HepG2 (cell line): ENCODE results near the gene NF2. TPM values are rescaled to one million over a fixed set of nuclear protein-coding genes. Genes with fewer than 3 reads are reported as not detected.

Source experiments
- IKZF4 ChIP-seq: sonication (generic); formaldehyde crosslinking; IDR thresholded peaks from 2 replicates; pipeline ENCODE4 v1.5.1; 2020; ENCODE audit warnings: borderline replicate concordance, mild to moderate bottlenecking, low read depth, missing genetic modification reagents; ENCODE audit errors: not compliant biosample characterization
- MED13 ChIP-seq: sonication (generic); formaldehyde crosslinking; IDR thresholded peaks from 2 replicates; pipeline ENCODE4 v1.5.0; 2020; ENCODE audit warnings: missing genetic modification reagents
- MXD4 ChIP-seq: IDR thresholded peaks from 2 replicates; pipeline ENCODE4 v1.6.1; 2016; ENCODE audit warnings: mild to moderate bottlenecking, missing biosample characterization, missing genetic modification reagents
- NR3C1 ChIP-seq: sonication (generic); formaldehyde crosslinking; IDR thresholded peaks from 2 replicates; pipeline ENCODE4 v1.4.0; 2020; ENCODE audit warnings: missing genetic modification reagents
- RXRA ChIP-seq: sonication (generic); formaldehyde crosslinking; IDR thresholded peaks from 2 replicates; pipeline ENCODE4 v1.5.1; 2020; ENCODE audit warnings: missing genetic modification reagents
- SMAD1 ChIP-seq: sonication (generic); formaldehyde crosslinking; IDR thresholded peaks from 2 replicates; pipeline ENCODE4 v1.4.0; 2020; ENCODE audit warnings: missing genetic modification reagents, low read depth, mild to moderate bottlenecking, borderline replicate concordance
- SNRNP70 ChIP-seq: fragments of 200-400 bp; formaldehyde crosslinking; IDR thresholded peaks from 2 replicates; pipeline ENCODE4 v1.6.1; 2017; ENCODE audit warnings: mild to moderate bottlenecking, low read depth, low read length, moderate library complexity
- SYNCRIP ChIP-seq: fragments of 200-400 bp; formaldehyde crosslinking; IDR thresholded peaks from 2 replicates; pipeline ENCODE4 v1.6.1; 2018; ENCODE audit warnings: mild to moderate bottlenecking, low read depth, low read length; ENCODE audit not compliant: insufficient read depth
- TCF7L2 ChIP-seq: IDR thresholded peaks from 2 replicates; pipeline ENCODE4 v1.6.1; 2011; ENCODE audit warnings: mild to moderate bottlenecking, low read depth, low read length, moderate library complexity
- ZNF230 ChIP-seq: sonication (generic); formaldehyde crosslinking; IDR thresholded peaks from 2 replicates; pipeline ENCODE4 v1.4.0; 2020; ENCODE audit warnings: mild to moderate bottlenecking, missing genetic modification reagents
- ZNF263 ChIP-seq: sonication (generic); formaldehyde crosslinking; IDR thresholded peaks from 2 replicates; pipeline ENCODE4 v1.4.0; 2020; ENCODE audit warnings: missing genetic modification reagents
- ZNF616 ChIP-seq: sonication (generic); formaldehyde crosslinking; IDR thresholded peaks from 2 replicates; pipeline ENCODE4 v1.5.0; 2020; ENCODE audit warnings: low read depth, mild to moderate bottlenecking, missing genetic modification reagents
- ZNF629 ChIP-seq: sonication (generic); formaldehyde crosslinking; conservative IDR thresholded peaks from 2 replicates; pipeline ENCODE4 v1.5.0; 2020; ENCODE audit warnings: missing genetic modification reagents
- polyA plus RNA-seq, 8 experiments: library from polyadenylated mRNA; depleted of rRNA in 3 of 8; stranded (reverse) in 7 of 8; unstranded in 1 of 8; fragments of >200 nt; fragmentation: Illumina TruSeq in 4 of 8; extraction: Trizol in 4 of 8; gene quantifications; 2 replicates each; pipeline versions ENCODE4 v1.2.1 to v1.2.3, GENCODE V29; 2011 to 2016; ENCODE audit warnings: low read depth in 4 of 8, missing spikeins in 1 of 8, mixed read lengths in 1 of 8; ENCODE audit not compliant: insufficient read depth in 1 of 8
- total RNA-seq, 5 experiments: library from RNA; depleted of rRNA; stranded (reverse); fragments of >200 nt; fragmentation: Illumina TruSeq; extraction: Trizol; gene quantifications; 2 replicates each; pipeline ENCODE4 v1.2.3, GENCODE V29; 2016; ENCODE audit warnings: low read depth in 1 of 5
- TF ChIP-seq, protein P1 (sequence below): sonication (generic); formaldehyde crosslinking; IDR thresholded peaks from 2 replicates; pipeline ENCODE4 v1.5.0; 2020; ENCODE audit warnings: mild to moderate bottlenecking, missing genetic modification reagents, borderline replicate concordance
- TF ChIP-seq, protein P2 (sequence below): sonication (generic); formaldehyde crosslinking; IDR thresholded peaks from 2 replicates; pipeline ENCODE4 v1.5.1; 2020; ENCODE audit warnings: missing genetic modification reagents, mild to moderate bottlenecking, borderline replicate concordance
- TF ChIP-seq, protein P3 (sequence below): sonication (generic); formaldehyde crosslinking; IDR thresholded peaks from 2 replicates; pipeline ENCODE4 v1.8.1; 2023; ENCODE audit warnings: mild to moderate bottlenecking, missing genetic modification reagents
- TF ChIP-seq, protein P4 (sequence below): sonication (generic); formaldehyde crosslinking; IDR thresholded peaks from 2 replicates; pipeline ENCODE4 v1.4.0; 2020; ENCODE audit warnings: mild to moderate bottlenecking, low read depth, missing genetic modification reagents

NF2 gene
- total and polyA plus RNA-seq, 2 of the 13 experiments (the other 11 are each of a cell fraction or from before 2014, with no cell fraction given), result 9.3 to 33.3 TPM

DNA sequence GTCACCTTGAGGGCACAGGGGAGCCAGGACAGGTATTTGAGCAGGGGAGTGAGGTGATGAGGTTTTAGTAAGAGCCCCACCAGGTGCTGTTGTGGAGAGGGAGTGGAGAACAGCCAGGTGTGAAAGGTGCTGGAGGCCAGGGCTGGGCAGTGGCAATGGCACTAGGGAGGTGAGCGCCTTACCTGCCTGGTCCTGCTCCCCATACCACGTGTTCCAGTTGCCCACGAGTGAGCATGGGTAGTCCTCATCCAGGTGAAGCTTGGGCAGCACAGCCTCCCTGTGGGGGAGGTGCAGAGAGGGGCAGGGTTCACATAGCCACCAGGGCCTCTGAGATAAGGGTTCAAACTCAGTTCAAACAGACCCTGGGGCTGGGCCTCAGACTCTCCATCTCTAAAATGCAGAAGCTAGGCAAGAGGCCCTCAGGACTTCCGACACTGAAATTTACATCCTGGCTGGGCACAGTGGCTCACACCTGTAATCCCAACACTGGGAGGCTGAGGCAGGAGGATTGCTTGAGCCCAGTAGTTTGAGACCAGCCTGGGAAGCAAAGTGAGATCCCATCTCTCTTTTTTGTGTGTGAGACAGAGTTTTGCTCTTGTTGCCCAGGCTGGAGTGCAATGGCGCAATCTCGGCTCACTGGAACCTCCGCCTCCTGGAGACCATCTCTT, 34.3 kb upstream of the NF2 start (continued):
- TF ChIP-seq, protein P1, sequence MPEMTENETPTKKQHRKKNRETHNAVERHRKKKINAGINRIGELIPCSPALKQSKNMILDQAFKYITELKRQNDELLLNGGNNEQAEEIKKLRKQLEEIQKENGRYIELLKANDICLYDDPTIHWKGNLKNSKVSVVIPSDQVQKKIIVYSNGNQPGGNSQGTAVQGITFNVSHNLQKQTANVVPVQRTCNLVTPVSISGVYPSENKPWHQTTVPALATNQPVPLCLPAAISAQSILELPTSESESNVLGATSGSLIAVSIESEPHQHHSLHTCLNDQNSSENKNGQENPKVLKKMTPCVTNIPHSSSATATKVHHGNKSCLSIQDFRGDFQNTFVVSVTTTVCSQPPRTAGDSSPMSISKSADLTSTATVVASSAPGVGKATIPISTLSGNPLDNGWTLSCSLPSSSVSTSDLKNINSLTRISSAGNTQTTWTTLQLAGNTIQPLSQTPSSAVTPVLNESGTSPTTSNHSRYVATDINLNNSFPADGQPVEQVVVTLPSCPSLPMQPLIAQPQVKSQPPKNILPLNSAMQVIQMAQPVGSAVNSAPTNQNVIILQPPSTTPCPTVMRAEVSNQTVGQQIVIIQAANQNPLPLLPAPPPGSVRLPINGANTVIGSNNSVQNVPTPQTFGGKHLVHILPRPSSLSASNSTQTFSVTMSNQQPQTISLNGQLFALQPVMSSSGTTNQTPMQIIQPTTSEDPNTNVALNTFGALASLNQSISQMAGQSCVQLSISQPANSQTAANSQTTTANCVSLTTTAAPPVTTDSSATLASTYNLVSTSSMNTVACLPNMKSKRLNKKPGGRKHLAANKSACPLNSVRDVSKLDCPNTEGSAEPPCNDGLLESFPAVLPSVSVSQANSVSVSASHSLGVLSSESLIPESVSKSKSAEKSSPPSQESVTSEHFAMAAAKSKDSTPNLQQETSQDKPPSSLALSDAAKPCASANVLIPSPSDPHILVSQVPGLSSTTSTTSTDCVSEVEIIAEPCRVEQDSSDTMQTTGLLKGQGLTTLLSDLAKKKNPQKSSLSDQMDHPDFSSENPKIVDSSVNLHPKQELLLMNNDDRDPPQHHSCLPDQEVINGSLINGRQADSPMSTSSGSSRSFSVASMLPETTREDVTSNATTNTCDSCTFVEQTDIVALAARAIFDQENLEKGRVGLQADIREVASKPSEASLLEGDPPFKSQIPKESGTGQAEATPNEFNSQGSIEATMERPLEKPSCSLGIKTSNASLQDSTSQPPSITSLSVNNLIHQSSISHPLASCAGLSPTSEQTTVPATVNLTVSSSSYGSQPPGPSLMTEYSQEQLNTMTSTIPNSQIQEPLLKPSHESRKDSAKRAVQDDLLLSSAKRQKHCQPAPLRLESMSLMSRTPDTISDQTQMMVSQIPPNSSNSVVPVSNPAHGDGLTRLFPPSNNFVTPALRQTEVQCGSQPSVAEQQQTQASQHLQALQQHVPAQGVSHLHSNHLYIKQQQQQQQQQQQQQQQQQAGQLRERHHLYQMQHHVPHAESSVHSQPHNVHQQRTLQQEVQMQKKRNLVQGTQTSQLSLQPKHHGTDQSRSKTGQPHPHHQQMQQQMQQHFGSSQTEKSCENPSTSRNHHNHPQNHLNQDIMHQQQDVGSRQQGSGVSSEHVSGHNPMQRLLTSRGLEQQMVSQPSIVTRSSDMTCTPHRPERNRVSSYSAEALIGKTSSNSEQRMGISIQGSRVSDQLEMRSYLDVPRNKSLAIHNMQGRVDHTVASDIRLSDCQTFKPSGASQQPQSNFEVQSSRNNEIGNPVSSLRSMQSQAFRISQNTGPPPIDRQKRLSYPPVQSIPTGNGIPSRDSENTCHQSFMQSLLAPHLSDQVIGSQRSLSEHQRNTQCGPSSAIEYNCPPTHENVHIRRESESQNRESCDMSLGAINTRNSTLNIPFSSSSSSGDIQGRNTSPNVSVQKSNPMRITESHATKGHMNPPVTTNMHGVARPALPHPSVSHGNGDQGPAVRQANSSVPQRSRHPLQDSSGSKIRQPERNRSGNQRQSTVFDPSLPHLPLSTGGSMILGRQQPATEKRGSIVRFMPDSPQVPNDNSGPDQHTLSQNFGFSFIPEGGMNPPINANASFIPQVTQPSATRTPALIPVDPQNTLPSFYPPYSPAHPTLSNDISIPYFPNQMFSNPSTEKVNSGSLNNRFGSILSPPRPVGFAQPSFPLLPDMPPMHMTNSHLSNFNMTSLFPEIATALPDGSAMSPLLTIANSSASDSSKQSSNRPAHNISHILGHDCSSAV, result no peak
- TF ChIP-seq ZNF616 (CRISPR knock-in tag), result peak; percentile 99
- TF ChIP-seq, protein P2, sequence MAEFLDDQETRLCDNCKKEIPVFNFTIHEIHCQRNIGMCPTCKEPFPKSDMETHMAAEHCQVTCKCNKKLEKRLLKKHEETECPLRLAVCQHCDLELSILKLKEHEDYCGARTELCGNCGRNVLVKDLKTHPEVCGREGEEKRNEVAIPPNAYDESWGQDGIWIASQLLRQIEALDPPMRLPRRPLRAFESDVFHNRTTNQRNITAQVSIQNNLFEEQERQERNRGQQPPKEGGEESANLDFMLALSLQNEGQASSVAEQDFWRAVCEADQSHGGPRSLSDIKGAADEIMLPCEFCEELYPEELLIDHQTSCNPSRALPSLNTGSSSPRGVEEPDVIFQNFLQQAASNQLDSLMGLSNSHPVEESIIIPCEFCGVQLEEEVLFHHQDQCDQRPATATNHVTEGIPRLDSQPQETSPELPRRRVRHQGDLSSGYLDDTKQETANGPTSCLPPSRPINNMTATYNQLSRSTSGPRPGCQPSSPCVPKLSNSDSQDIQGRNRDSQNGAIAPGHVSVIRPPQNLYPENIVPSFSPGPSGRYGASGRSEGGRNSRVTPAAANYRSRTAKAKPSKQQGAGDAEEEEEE, result no peak
- TF ChIP-seq, protein P3, sequence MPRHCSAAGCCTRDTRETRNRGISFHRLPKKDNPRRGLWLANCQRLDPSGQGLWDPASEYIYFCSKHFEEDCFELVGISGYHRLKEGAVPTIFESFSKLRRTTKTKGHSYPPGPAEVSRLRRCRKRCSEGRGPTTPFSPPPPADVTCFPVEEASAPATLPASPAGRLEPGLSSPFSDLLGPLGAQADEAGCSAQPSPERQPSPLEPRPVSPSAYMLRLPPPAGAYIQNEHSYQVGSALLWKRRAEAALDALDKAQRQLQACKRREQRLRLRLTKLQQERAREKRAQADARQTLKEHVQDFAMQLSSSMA (CRISPR knock-in tag), result no peak
- TF ChIP-seq MXD4, result no peak
- no peak for TF ChIP-seq MED13 (CRISPR knock-in tag)
- peak; percentile 38; the same call in 1 of the 2 replicates for TF ChIP-seq ZNF629 (CRISPR knock-in tag)
- no peak for TF ChIP-seq SNRNP70
- TF ChIP-seq, protein P4, sequence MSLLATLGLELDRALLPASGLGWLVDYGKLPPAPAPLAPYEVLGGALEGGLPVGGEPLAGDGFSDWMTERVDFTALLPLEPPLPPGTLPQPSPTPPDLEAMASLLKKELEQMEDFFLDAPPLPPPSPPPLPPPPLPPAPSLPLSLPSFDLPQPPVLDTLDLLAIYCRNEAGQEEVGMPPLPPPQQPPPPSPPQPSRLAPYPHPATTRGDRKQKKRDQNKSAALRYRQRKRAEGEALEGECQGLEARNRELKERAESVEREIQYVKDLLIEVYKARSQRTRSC (CRISPR knock-in tag), result no peak
- peak; percentile 96 for TF ChIP-seq RXRA
- TF ChIP-seq NR3C1 (CRISPR knock-in tag), result no peak
- no peak for TF ChIP-seq SMAD1 (CRISPR knock-in tag)
- peak; percentile 90 for TF ChIP-seq ZNF263 (CRISPR knock-in tag)
- TF ChIP-seq IKZF4 (CRISPR knock-in tag), result no peak
- no peak for TF ChIP-seq SYNCRIP
- TF ChIP-seq ZNF230 (CRISPR knock-in tag), result no peak
- TF ChIP-seq TCF7L2, result no peak
